GM21786 (cell line): ENCODE measurements around the gene HINT1.
"Not testable (repeated sequence)": the region's sequence is repeated elsewhere in the genome, so short reads cannot be mapped to it uniquely, and the experiment has no call there.

Experiments
- ATAC-seq: cut with Tn5 transposase; IDR thresholded peaks from one replicate; pipeline ENCODE4 v1.9.1; 2021; ENCODE audit not compliant: unreplicated experiment

Gene HINT1

DNA sequence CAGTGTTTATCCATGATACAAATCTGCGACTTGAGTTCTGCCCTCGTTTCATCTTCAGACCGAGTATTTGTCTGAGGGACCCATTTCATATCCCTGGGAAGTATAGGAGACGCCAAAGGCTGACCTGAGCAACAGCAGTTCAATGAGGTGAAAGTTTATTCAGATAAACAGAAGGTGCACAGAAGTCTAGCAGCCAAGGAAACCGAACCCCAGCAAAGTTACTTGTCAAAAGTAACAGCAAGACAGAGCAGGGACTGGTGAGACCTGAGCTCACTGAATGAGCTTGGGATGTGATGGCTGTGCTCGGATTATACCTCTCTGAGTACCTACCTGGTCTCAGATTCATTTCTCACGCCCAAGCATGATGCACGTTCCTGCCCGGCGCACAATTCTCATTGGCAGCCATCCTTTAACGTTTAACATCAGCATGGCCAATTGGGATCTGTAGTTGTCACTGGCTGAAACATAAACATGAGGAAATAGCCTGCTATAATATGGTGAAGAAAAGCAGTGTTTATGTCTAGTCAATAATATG is 6.3 kb upstream of the HINT1 start:
- ATAC-seq: no peak

DNA sequence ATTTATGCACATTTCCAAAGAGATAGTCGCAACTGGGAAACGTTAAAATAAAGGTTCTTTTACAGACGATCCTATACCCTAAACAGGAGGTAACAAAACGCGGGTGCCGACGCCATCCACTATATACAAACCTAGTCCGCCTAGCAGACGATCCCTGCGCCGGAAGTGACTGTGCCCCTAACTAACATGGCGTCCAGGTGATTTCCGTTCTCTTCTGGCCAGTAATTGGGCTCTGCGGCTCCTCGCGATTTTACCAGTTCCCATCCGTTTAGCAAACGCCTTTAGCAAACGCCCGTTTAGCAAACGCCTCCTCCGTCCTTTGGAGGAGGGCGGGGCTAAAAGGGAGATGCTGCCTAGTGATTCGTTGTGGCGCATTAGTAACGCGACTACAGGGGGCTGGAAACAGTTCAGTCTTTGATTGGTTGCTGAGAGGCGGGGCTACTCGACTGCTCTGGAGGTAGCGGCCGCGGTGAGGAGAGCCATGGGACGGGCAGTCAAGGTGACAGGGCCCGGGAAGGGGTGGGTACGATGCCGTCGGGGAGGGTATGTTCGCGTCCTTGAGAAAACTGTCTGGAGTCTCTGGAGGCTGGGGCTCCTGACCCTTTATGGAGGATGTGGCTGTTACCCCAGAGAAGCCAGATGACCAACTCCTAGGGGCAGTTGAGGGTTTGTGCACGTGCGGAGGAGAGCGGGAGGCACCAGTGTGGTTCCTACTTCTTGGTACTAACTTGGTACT is 5.7 kb upstream of the HINT1 start, which contains the start of gene LYRM7:
LYRM7 (plus strand) TSS at position 405 of the 736 bp plus-strand sequence; CDS start at position 482, 77 bp downstream.
- ATAC-seq: peak; percentile 97

DNA sequence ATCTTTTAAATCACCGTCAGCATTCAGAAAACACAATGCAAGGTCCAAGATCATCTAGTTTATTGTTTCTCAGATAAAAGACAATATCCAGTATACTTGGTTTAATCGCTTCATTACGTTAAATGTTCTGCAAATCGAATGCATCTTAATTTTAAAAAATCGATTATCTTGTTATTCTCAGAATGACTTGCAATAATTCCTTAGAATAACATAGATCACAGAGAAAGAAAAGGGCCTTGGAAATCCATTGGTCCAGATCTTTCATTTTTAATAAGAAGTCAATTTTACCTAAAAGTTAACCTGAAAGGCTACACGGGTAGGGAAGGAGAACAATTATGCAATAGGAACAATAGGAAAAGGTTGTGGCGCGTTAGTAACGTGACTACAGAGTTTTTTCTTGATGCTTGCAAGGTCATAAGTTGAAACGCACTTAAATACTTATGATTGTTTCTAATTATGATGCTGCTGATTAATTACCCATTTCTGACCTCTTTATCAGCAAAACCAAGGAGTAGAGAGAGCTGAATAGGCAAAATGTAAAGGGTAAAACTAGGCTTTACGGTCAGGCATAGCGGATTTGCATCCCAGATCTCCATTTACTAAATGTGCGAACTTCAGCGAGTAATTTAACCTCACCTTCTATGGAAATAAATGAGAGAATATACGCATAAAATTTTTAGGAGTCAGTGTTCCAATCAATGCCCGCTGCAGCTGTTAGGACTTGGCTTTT is 4.9 kb upstream of the HINT1 start:
- no peak for ATAC-seq

DNA sequence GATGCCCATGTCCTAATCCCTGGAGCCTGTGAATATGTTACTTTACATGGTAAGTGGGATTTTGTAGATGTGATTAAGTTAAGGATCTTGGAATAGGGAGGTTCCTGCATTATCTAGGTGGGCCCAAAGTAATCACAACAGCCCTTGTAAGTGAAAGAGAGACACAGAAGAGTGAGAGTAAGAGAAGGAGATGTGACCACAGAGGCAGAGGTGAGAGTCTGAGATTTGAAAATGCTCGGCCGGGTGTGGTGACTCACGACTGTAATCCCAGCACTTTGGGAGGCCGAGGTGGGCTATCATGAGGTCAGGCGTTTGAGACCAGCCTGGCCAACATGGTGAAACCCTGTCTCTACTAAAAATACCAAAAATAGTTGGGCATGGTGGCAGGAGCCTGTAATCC is 2.6 kb upstream of the HINT1 start:
- no peak for ATAC-seq

DNA sequence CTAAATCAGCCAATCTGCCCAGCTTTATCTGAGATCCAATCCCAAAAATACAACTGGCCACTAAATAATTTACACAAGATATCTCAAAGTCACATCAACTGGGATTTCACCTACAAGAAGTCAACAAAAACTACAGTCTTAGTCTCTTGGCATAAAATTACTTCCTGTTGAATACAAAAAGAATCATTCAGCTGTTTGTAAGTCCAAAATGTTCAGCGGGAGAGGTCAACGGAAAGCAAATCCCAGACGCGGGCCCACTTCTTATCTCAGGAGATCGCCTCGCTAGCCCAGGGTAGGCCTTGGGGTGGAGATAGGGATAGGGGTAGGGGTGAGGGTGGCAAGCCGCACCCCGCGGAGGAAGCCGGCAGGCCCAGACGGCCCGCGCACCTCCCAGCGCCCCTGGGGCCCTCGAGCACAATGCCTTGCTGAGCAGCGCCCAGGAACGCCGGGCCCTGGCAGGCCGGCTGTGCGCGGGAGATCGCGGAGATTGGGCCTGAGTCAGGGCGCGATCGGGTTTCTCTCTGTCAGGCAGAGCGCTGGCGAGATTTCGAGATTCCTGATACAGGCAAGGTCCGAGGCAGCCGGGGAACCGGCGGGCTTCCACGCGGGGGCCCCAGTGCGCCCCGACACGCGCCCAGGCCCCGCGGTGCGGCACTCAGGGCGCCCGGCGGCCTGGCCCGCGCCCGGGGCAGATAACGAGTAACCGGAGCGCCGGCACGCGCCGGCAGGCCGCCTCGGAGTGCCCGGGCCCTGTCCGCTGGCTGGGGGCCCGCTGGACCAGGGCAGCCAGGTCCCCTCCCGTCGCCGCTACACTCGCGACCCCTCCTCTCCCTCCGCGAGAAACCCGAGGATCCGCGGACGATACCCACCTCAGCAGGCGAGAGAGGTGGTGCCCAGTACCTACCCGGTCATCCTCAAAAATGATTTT is 601 bp downstream of the HINT1 start:
- peak; percentile 66 for ATAC-seq

DNA sequence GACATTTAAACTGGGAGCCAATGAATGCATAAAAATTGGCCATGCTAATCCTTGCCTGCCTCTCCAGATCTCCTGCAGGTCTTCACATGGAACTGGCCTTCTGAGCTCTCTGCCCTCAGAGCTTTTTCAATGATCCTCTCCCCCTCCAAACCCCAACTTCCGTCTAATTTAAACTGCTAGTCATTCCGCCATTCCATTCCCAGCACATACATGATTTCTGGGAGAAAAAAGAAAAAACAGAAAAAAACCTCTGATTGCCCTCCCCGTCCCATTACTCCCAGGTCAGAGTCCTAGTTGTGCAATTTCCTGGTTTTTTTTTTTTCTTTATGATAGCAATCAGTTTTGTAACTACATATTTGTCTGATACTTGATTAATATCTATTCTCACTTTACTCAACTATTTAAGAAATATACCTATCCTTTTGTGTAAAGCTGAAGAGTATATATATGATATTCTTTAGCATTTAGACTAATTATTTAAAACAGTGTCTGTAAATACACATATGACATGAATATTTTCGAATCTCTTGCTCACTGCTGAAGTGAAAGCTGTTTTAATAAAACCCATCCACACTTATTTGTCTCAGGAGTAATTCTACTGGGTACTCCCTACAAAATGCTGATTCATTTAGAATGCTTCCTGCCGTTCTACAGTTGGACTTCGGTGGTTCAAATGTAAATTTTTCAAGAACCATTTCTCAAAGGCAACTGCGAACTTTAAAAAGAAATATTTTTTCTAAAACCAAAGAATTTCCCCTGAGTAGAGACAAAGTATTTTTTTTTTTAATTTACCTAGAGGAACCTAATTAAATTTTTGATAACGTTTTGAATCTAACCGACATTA is 1.6 kb downstream of the HINT1 start:
- ATAC-seq: no peak

DNA sequence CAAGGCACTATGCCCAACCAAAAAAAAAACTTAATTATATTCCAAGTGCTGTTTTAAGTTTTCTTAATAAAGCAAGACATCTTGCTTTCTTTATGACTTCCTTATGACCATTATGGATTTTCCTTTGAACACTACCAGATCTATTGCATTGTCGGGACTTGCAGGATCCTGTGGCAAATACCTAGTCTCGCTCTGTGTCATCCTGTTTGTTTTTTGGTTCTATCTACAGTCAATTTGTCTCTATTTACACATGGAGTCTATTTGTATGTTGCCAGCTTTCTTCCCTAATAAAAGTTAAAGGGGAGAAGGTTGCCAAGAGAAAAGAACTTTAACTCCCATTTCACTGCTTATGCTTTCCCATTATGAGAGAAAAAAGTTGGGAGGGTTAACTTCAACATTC is 4.9 kb downstream of the HINT1 start:
- ATAC-seq: no peak

DNA sequence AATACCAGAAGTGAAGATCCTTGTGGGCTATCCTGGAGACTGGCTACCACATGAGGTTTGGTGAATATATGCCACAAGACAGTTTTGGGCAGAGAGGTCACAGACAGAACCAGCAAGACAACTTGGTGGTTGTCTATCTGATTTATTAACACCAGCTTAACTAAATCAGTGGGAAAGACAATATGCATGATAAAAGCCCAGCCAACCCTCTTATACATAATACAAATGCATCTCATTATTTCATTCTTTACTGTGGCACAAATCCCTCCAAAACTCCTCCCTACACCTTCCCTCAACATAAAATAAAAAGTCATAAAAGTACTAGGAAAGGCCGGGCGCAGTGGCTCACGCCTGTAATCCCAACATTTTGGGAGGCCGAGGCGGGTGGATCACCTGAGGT is 8.1 kb downstream of the HINT1 start:
- ATAC-seq: no peak

DNA sequence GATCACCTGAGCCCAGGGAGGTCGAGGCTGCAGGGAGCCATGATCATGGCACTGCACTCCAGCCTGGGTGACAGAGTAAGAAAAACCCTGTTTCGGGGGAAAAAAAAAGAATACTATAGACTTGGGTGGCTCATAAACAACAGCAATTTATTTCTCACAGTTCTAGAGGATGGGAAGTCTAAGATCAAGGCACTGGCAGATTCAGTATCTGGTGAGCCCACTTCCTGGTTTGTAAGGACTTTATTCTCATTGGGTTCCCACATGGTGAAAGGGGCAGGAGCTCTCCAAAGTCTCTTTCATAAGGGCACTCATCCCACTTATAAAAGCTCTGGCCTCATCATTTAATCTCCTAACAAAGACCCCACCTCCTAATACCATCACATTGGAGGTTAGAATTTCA is 8.7 kb downstream of the HINT1 start:
- no peak for ATAC-seq

DNA sequence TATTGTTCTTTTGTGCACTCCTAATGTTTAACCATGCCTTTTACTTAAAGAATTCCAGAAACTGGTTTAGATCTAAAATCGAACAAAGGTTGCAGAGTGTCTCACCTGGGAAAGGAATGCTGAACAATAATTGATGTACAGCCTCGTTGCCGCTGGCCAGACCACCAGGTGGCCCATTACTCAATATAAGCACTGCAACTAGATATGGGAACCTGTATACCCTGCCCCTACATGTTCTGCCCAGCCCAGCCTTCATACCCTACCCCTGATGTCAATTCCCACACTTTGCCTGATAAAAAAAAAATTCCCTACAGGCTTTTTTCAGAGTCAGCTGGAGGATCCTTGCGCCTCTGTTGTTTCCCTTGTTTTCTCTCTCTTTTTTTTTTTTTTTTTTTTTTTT is 13.8 kb downstream of the HINT1 start:
- ATAC-seq: no peak

DNA sequence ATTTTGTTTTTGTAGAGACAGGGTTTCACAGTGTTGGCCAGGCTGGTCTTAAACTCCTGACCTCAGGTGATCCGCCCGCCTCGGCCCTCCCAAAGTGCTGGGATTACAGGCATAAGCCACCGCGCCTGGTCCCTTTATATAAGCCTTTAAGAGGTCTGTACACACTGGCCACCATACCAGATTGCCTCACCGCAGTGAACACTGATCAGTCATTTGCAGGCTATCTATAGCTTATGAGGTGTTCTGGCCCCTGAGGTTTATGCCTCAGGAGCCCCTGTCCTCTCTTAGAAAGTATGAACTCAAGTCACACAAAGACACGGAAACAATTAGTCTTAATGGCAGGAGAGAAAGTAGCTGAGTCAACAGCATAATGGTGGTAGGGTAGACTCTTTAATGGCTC is 14.6 kb downstream of the HINT1 start:
- no peak for ATAC-seq

DNA sequence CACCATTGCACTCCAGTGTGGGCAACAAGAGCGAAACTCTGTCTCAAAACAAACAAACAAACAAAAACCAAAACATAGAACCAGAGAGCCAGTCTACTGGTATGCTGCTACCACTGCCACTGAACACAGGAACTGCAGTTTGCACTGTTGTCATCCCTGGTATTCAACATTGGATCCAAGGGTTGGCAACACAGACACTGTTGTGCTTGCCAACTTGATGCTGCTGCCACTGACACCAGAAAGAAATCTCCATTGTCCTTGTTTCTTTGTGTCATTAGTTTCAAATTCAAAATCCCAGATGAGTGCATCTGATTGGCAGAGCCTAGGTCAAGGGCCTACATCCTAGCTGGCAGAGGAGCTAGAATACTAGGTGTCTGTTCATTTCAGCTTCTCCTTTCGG is 16.2 kb downstream of the HINT1 start:
- ATAC-seq: no peak

DNA sequence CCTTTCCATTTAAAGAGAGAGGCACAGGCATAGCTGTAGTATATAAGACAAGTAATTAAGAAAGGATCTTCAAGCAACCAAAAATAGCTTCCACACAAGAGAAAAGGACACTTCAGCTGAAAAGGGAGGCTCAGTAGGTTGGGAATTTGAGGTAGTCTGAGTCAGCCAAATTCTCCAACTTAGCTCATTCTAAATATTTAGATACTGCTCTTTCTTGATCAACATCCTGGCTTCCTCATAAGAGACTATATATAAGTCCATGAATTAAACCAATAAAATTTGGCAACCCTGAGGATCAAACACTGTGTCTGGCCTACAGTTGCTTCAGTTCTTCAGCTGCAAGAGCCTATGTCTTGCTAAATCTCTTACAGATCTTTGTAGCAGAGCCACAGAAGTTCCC is 17.8 kb downstream of the HINT1 start:
- ATAC-seq: no peak

DNA sequence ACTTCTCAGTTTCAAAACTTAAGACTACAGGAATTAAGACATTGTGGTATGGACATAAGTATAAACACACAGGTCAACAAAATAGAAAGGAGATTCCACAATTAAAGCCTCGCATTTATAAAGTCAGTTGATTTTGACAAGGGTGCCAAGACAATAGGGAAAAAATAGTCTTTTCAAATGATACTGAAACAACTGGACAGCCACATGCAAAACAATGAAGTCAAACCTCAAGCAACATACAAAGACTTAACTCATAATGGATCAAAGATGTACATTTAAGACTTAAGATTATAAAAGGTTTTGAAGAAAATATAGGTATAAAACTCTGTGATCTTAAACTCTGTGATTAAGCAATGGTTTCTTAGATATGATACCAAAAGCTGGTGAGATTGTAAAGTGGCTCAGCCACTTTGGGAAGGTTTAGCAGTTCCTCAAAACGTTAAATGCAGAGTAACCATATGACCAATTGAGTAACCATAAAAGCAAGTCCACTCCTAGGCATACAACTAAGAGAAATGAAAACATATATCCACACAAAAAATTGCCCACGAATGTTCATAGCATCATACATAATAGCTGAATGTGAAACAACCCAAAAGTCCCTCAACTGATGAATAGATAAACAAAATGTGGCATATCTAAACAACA is 22.0 kb downstream of the HINT1 start:
- no peak for ATAC-seq

DNA sequence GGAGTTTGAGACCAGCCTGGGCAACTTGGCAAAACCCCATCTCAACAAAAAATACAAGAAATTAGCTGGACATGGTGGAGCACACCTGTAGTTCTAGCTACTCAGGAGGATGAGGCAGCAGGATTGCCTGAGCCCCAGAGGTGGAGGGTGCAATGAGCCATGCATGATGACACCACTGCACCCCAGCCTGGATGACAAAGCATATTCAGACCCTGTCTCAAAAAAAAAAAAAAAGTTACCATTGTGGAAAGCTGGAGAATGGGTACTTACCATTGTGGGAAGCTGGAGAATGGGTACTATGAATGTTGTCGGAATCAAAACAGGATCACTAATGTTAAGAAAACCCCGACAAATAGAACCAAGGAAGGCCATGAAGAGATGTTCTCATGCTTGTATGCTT is 25.7 kb downstream of the HINT1 start:
- ATAC-seq: no peak

DNA sequence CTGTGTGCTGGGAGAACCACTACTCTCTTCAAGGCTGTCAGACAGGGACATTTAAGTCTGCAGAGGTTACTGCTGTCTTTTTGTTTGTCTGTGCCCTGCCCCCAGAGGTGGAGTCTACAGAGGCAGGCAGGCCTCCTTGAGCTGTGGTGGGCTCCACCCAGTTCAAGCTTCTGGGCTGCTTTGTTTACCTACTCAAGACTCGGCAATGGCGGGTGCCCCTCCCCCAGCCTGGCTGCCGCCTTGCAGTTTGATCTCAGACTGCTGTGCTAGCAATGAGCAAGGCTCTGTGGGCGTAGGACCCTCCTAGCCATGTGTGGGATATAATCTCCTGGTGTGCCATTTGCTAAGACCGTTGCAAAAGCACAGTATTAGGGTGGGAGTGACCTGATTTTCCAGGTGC is 26.6 kb downstream of the HINT1 start:
- ATAC-seq: not testable (repeated sequence)

DNA sequence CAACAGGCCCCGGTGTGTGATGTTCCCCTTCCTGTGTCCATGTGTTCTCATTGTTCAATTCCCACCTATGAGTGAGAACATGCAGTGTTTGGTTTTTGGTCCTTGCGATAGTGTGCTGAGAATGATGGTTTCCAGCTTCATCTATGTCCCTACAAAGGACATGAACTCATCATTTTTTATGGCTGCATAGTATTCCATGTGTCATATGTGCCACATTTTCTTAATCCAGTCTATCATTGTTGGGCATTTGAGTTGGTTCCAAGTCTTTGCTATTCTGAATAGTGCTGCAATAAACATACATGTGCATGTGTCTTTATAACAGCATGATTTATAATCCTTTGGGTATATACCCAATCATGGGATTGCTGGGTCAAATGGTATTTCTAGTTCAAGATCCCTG is 32.0 kb downstream of the HINT1 start:
- ATAC-seq: not testable (repeated sequence)

DNA sequence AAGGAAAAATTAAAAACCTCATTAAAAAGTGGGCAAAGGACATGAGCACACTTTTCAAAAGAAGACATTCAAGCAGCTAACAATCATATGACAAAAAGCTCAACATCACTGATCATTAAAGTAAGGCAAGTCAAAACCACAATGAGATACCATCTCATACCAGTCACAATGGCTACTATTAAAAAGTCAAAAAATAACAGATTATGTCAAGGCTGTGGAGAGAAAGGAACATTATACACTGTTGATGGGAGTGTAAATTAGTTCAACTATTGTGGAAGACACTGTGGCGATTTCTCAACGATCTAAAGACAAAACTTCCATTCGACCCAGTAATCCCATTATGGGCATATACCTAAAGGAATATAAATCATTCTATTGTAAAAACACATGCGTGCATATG is 35.8 kb downstream of the HINT1 start:
- ATAC-seq: no peak

DNA sequence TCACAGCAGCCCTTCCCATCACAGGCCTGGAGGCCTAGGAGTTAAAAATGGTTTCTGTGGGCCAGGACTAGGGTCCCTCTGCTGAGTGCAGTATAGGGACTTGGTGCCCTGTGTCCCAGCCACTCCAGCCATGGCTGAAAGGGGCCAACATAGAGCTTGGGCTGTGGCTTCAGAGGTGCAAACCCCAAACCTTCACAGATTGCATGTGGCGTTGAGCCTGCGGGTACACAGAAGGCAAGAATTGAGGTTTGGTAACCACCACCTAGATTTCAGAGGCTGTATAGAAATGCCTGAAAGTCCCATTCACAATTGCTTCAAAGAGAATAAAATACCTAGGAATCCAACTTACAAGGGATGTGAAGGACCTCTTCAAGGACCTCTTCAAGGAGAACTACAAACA is 37.8 kb downstream of the HINT1 start:
- ATAC-seq: not testable (repeated sequence)

DNA sequence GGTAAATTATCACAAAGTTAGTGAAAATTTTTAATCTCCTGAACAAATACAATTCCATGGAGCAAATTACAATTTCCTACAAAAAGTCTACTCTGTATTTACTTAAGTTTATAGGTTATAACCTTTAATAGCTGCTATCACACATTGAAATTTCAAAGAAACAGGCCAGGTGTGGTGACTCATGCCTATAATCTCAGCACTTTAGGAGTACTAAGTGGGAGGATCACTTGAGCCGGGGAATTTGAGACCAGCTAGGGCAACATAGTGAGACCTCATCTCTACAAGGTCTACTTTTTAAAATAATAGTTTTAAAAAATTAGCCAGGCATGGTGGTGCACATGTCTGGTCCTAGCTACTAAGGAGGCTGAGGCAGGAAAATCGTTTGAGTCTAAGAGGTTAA is 50.3 kb downstream of the HINT1 start:
- no peak for ATAC-seq
